HG03066 (cell line): ENCODE measurements around the gene CS.

Source experiments
- ATAC-seq: cut with Tn5 transposase; IDR thresholded peaks from one replicate; pipeline ENCODE4 v1.9.1; 2021; ENCODE audit warnings: low read depth; ENCODE audit not compliant: unreplicated experiment

Gene CS

GRCh38 chr12:56255671-56256070 is 44.5 kb downstream of the CS start:
- ATAC-seq = no peak

GRCh38 chr12:56253091-56253490 is 47.0 kb downstream of the CS start:
- ATAC-seq = no peak

GRCh38 chr12:56252649-56253048 is 47.5 kb downstream of the CS start:
- ATAC-seq = no peak

- ATAC-seq = no peak
Measured at GRCh38 chr12:56248711-56249110, 51.4 kb downstream of the CS start.

GRCh38 chr12:56247923-56248322 is 52.2 kb downstream of the CS start:
- ATAC-seq = no peak

- no peak for ATAC-seq
Measured at GRCh38 chr12:56244494-56244893, 55.6 kb downstream of the CS start.

- ATAC-seq = no peak
Measured at GRCh38 chr12:56243731-56244181, 56.4 kb downstream of the CS start.

GRCh38 chr12:56242986-56243385 is 57.1 kb downstream of the CS start:
- ATAC-seq = no peak

GRCh38 chr12:56241424-56242303 is 58.5 kb downstream of the CS start:
- no peak for ATAC-seq

GRCh38 chr12:56237552-56237951 is 62.6 kb downstream of the CS start:
- ATAC-seq = no peak

- no peak for ATAC-seq
Measured at GRCh38 chr12:56236985-56237384, 63.1 kb downstream of the CS start.

- ATAC-seq = no peak
Measured at GRCh38 chr12:56236091-56236490, 64.0 kb downstream of the CS start.

- no peak for ATAC-seq
Measured at GRCh38 chr12:56234746-56235436, 65.2 kb downstream of the CS start.

- no peak for ATAC-seq
Measured at GRCh38 chr12:56231184-56231582, 68.9 kb downstream of the CS start.

GRCh38 chr12:56230432-56231183 is 69.5 kb downstream of the CS start:
- no peak for ATAC-seq

- ATAC-seq = no peak
Measured at GRCh38 chr12:56229916-56230431, 70.2 kb downstream of the CS start, which contains the start of gene SLC39A5. Gene SLC39A5 (plus strand): TSS chr12:56230051. CDS start chr12:56231275, 1,224 bp downstream.

- no peak for ATAC-seq
Measured at GRCh38 chr12:56229082-56229481, 71.0 kb downstream of the CS start.

- no peak for ATAC-seq
Measured at GRCh38 chr12:56224954-56225353, 75.2 kb downstream of the CS start.

GRCh38 chr12:56224102-56224701 is 75.9 kb downstream of the CS start, which contains the start of gene NABP2:
Gene NABP2 (plus strand): TSS chr12:56224342. CDS start chr12:56224857, 515 bp downstream.
- ATAC-seq = peak; percentile 70

- ATAC-seq = no peak
Measured at GRCh38 chr12:56223571-56224101, 76.5 kb downstream of the CS start.
